ENCODE results near the gene MARCO. TPM values are rescaled to one million over a fixed set of nuclear protein-coding genes. Genes with fewer than 3 reads are reported as not detected.

MARCO gene
- total and polyA plus RNA-seq, 2 of the 8 experiments (the other 6 are each of a cell fraction or from before 2014, with no cell fraction given) = not detected

GRCh38 chr2:118921646-118922045, 20.3 kb upstream of the MARCO start:
- Histone ChIP-seq H3K23ac (ENCODE audit: insufficient read length) (no peak overlapping the region), H2BK15ac (ENCODE audit: low read length) (no peak overlapping the region), H3K9ac (replicated peaks in 1 of 4; ENCODE audit: extremely low read depth in 1 of 4, low read depth in 3 of 4, low read length in 3 of 4) (no peak overlapping the region), H4K5ac (ENCODE audit: insufficient read length, low read depth, low read length) (no peak overlapping the region), H2BK12ac (ENCODE audit: low read depth, low read length) (no peak overlapping the region), H3K36me3 (ENCODE audit: control insufficient read depth in 2 of 4, insufficient read depth in 4 of 4, low read length in 3 of 4) (no peaks in the 10 kb centered on the region), H3K27ac (ENCODE audit: low read depth, low read length) (no peak overlapping the region), H4K20me1 (replicated peaks in 1 of 2; ENCODE audit: control insufficient read depth in 1 of 2, insufficient read depth in 2 of 2, low read length in 2 of 2) (no peaks in the 10 kb centered on the region), H2BK5ac (ENCODE audit: low read depth, low read length) (no peak overlapping the region), H2AK5ac (ENCODE audit: low read depth, low read length) (no peak overlapping the region), H3K79me1 (ENCODE audit: low read depth, low read length) (no peaks in the 10 kb centered on the region), H3K4me2 (ENCODE audit: insufficient read depth in 1 of 2, low read depth in 2 of 2, low read length in 2 of 2) (no peak overlapping the region), H3K18ac (ENCODE audit: extremely low read depth, low read length) (no peak overlapping the region), H2AFZ (ENCODE audit: low read length) (peak overlapping the region; percentile 55; the same call in 1 of the 2 replicates), H3K4me1 (replicated peaks in 1 of 4; ENCODE audit: control insufficient read depth in 3 of 4, insufficient read depth in 4 of 4, low read length in 3 of 4) (peaks cover 0 to 5% (median 0%) of the 10 kb centered on the region in 4 experiments; a peak in 1 of 7 replicates), H3K4ac (replicated peaks; ENCODE audit: insufficient read length, low read depth, low read length) (no peak overlapping the region), H4K8ac (ENCODE audit: extremely low read depth, insufficient read depth, low read length) (no peak overlapping the region), H3K14ac (ENCODE audit: insufficient read length) (no peak overlapping the region), H3K23me2 (ENCODE audit: low read depth, low read length) (no peaks in the 10 kb centered on the region), H3K4me3 (ENCODE audit: extremely low read depth in 1 of 4, insufficient read depth in 2 of 4, low read depth in 3 of 4, low read length in 4 of 4) (no peak overlapping the region), H2BK120ac (replicated peaks; ENCODE audit: low read depth, low read length) (no peak overlapping the region), H3K56ac (replicated peaks; ENCODE audit: insufficient read length, low read depth, low read length) (no peak overlapping the region), H2BK20ac (ENCODE audit: low read length) (no peak overlapping the region), H3K27me3 (replicated peaks in 1 of 4; ENCODE audit: control insufficient read depth in 3 of 4, extremely low read depth in 1 of 4, insufficient read depth in 3 of 4, low read length in 3 of 4) (peaks cover 0 to 1% (median 0%) of the 10 kb centered on the region in 4 experiments; a peak in 1 of 7 replicates), H4K91ac (replicated peaks; ENCODE audit: insufficient read length, low read length) (no peak overlapping the region), H3K79me2 (ENCODE audit: control insufficient read depth in 1 of 2, insufficient read depth in 2 of 2, low read length in 2 of 2) (no peaks in the 10 kb centered on the region), H3K9me3 (ENCODE audit: insufficient read depth in 2 of 2, low read depth in 1 of 2, low read length in 1 of 2) (no peaks in the 10 kb centered on the region)
- CTCF ChIA-PET (ENCODE audit: partially characterized antibody) = no interaction called here
- no peak for DNase-seq (ENCODE audit: low read depth in 1 of 2, low spot score in 2 of 2)
- POLR2A ChIA-PET (ENCODE audit: partially characterized antibody) = no interaction called here
- FAIRE-seq = no peak
- 93% methylated on average over 7 of the region's 7 CpGs; no CpG with 5 or more reads in 1 of the 2 experiments for WGBS, 2 experiments (ENCODE audit: extremely low coverage in 1 of 2, insufficient coverage in 1 of 2, insufficient read length in 1 of 2, insufficient replicate concordance in 2 of 2, low coverage in 1 of 2, low lambda C conversion rate in 2 of 2, missing lambda C conversion rate in 1 of 2)
- no peak for TF ChIP-seq CTCF (IDR thresholded peaks at IDR 0.05; ENCODE audit: control extremely low read depth in 1 of 3, insufficient read depth in 1 of 3, low read depth in 1 of 3, low read length in 3 of 3)
- TF ChIP-seq TEAD4 (IDR thresholded peaks at IDR 0.05; ENCODE audit: low read depth, low read length) = no peak
- TF ChIP-seq EGR1 (IDR thresholded peaks at IDR 0.05; ENCODE audit: borderline replicate concordance, low read depth, low read length) = no peak
- TF ChIP-seq ATF2 (IDR thresholded peaks at IDR 0.05; ENCODE audit: low read length) = no peak
- TF ChIP-seq TCF12 (IDR thresholded peaks at IDR 0.05; ENCODE audit: low read depth, low read length) = no peak
- TF ChIP-seq PHF8 (conservative IDR thresholded peaks at IDR 0.05; ENCODE audit: low read depth, low read length) = no peak
- no peak for TF ChIP-seq TAF1 (IDR thresholded peaks at IDR 0.05; ENCODE audit: low read depth, low read length)
- TF ChIP-seq TBP (IDR thresholded peaks at IDR 0.05; ENCODE audit: low read depth, low read length) = no peak
- TF ChIP-seq BACH1 (IDR thresholded peaks at IDR 0.05; ENCODE audit: low read length) = no peak
- no peak for TF ChIP-seq EZH2 (IDR thresholded peaks at IDR 0.05; ENCODE audit: low read depth, low read length, severe bottlenecking)

Data from H1 (cell line).